ENCODE measurements around the gene INO80.

- TF ChIP-seq TAF1 (IDR thresholded peaks at IDR 0.05; ENCODE audit: borderline replicate concordance, insufficient read depth, low read length): no peak
- TF ChIP-seq POLR2AphosphoS5 (IDR thresholded peaks at IDR 0.05; ENCODE audit: low read depth, low read length): no peak
- no peak for TF ChIP-seq SIN3A (IDR thresholded peaks at IDR 0.05; ENCODE audit: borderline replicate concordance, insufficient read depth, low read length)
- no peak for TF ChIP-seq REST (IDR thresholded peaks at IDR 0.05; ENCODE audit: insufficient read depth in 1 of 2, low read depth in 2 of 2, low read length in 2 of 2)
- TF ChIP-seq FOXP2 (optimal IDR thresholded peaks at IDR 0.05; ENCODE audit: borderline replicate concordance, extremely low read depth, extremely low read length, insufficient read depth): no peak
These were observed 67.2 kb downstream of the INO80 start for GRCh38 chr15:41048852-41049251.

Measured in PFSK-1 (cell line).